Fibroblast of lung (primary cell): ENCODE measurements around the gene PFDN6. TPM values are rescaled to one million over a fixed set of nuclear protein-coding genes. Genes with fewer than 3 reads are reported as not detected.

Source experiments
- DNase-seq, 2 donors: peaks; one replicate each; pipeline versions ENCODE4 v3.0.0 to v3.0.0-alpha.2; 2010; ENCODE audit warnings: low read depth in 2 of 2
- H2AFZ ChIP-seq: 2 replicates; pipeline ENCODE4 v1.5.1; 2012; ENCODE audit warnings: low read length, control low read depth, inconsistent platforms
- H3K27ac ChIP-seq: 2 replicates; pipeline ENCODE4 v1.5.1; 2011; ENCODE audit warnings: low read length, control low read depth; ENCODE audit not compliant: insufficient read depth
- H3K27me3 ChIP-seq: 2 replicates; pipeline ENCODE4 v1.5.1; 2011; ENCODE audit warnings: mild to moderate bottlenecking, low read length; ENCODE audit not compliant: control insufficient read depth, insufficient read depth
- H3K36me3 ChIP-seq: 2 replicates; pipeline ENCODE4 v1.5.1; 2011; ENCODE audit warnings: low read length; ENCODE audit not compliant: control insufficient read depth, insufficient read depth
- H3K4me1 ChIP-seq: 2 replicates; pipeline ENCODE4 v1.5.1; 2011; ENCODE audit warnings: low read length; ENCODE audit not compliant: control insufficient read depth, insufficient read depth; ENCODE audit errors: extremely low read depth
- H3K4me2 ChIP-seq: 2 replicates; pipeline ENCODE4 v1.5.1; 2011; ENCODE audit warnings: low read length, control low read depth; ENCODE audit not compliant: insufficient read depth; ENCODE audit errors: extremely low read depth
- H3K4me3 ChIP-seq, 4 experiments: fragments of 200-600 bp in 1 of 4; sonication (generic) in 1 of 4; replicated peaks in 1 of 4; 2 replicates each; pipeline ENCODE4 v1.5.1; 2011 to 2016; ENCODE audit warnings: low read length in 4 of 4, low read depth in 3 of 4, mild to moderate bottlenecking in 3 of 4, control low read depth in 2 of 4, inconsistent platforms in 1 of 4, mixed read lengths in 1 of 4; ENCODE audit not compliant: insufficient read depth in 1 of 4; ENCODE audit errors: control extremely low read depth in 1 of 4
- H3K79me2 ChIP-seq: 2 replicates; pipeline ENCODE4 v1.5.1; 2012; ENCODE audit warnings: mild to moderate bottlenecking, low read length, inconsistent platforms; ENCODE audit not compliant: control insufficient read depth, insufficient read depth
- H3K9ac ChIP-seq: 2 replicates; pipeline ENCODE4 v1.5.1; 2011; ENCODE audit warnings: mild to moderate bottlenecking, low read length, control low read depth; ENCODE audit not compliant: insufficient read depth
- H3K9me3 ChIP-seq: 2 replicates; pipeline ENCODE4 v1.5.1; 2012; ENCODE audit warnings: low read depth, low read length; ENCODE audit not compliant: control insufficient read depth, insufficient read depth
- H4K20me1 ChIP-seq: 2 replicates; pipeline ENCODE4 v1.5.1; 2011; ENCODE audit warnings: low read length; ENCODE audit not compliant: control insufficient read depth, insufficient read depth; ENCODE audit errors: extremely low read depth
- EZH2 ChIP-seq: IDR thresholded peaks from 2 replicates; pipeline ENCODE4 v1.5.1; 2012; ENCODE audit warnings: low read length, control low read depth, mild to moderate bottlenecking; ENCODE audit errors: missing control alignments
- polyA plus RNA-seq, 2 donors: library from polyadenylated mRNA; depleted of rRNA in 1 of 2; stranded (reverse) in 1 of 2; unstranded in 1 of 2; fragments of >200 nt; gene quantifications; 2 replicates each; pipeline ENCODE4 v1.2.1, GENCODE V29; 2011 to 2012; ENCODE audit warnings: missing spikeins in 1 of 2
- total RNA-seq: library from RNA; depleted of rRNA; stranded (reverse); fragments of >200 nt; gene quantifications from 2 replicates; pipeline ENCODE4 v1.2.1, GENCODE V29; 2014
- TF ChIP-seq, protein P1 (sequence below), 2 donors: IDR thresholded peaks in 1 of 2; conservative IDR thresholded peaks in 1 of 2; 1 replicate in 1 of 2; 2 replicates in 1 of 2; pipeline ENCODE4 v1.5.1; 2011 to 2012; ENCODE audit warnings: low read length in 2 of 2, control low read depth in 1 of 2, inconsistent platforms in 1 of 2, low read depth in 1 of 2, mild to moderate bottlenecking in 1 of 2

The PFDN6 gene
- total and polyA plus RNA-seq, 2 donors (not counting 1 experiment from before 2014, with no cell fraction given): 39.8 to 46.7 TPM

DNA sequence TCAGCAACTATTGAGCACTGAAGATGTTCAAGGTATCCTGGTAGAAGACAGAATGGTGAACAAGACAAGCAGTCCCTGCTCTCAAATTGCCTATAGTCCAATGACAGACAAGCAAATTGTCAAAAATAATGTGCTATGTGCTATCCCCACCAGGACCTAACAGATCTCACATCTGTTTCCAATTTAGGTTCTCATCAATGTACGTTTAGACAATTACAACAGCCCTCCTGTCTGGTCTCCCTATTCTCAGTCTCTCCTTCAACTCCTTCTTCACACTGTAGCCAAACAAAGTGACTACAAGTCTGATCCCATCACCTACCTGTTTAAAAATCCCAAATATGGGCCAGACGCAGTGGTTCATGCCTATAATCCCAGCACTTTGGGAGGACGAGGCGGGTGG lies 17.0 kb downstream of the PFDN6 start:
- Histone ChIP-seq H3K79me2 (peaks cover 20% of the 10 kb centered on the region), H3K4me1 (no peaks in the 10 kb centered on the region), H2AFZ (no peak overlapping the region), H3K9me3 (no peaks in the 10 kb centered on the region), H3K9ac (no peak overlapping the region), H4K20me1 (no peaks in the 10 kb centered on the region), H3K4me3 (no peak overlapping the region), H3K27me3 (no peaks in the 10 kb centered on the region), H3K4me2 (no peak overlapping the region), H3K27ac (no peak overlapping the region), H3K36me3 (peaks cover 17% of the 10 kb centered on the region)
- no peak for TF ChIP-seq EZH2
- TF ChIP-seq, protein P1, sequence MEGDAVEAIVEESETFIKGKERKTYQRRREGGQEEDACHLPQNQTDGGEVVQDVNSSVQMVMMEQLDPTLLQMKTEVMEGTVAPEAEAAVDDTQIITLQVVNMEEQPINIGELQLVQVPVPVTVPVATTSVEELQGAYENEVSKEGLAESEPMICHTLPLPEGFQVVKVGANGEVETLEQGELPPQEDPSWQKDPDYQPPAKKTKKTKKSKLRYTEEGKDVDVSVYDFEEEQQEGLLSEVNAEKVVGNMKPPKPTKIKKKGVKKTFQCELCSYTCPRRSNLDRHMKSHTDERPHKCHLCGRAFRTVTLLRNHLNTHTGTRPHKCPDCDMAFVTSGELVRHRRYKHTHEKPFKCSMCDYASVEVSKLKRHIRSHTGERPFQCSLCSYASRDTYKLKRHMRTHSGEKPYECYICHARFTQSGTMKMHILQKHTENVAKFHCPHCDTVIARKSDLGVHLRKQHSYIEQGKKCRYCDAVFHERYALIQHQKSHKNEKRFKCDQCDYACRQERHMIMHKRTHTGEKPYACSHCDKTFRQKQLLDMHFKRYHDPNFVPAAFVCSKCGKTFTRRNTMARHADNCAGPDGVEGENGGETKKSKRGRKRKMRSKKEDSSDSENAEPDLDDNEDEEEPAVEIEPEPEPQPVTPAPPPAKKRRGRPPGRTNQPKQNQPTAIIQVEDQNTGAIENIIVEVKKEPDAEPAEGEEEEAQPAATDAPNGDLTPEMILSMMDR (conservative IDR thresholded peaks at IDR 0.05 in 1 of 2, IDR thresholded peaks at IDR 0.05 in 1 of 2; ENCODE audit: low read depth in 1 of 2, low read length in 2 of 2): no peak
- DNase-seq: no peak

DNA sequence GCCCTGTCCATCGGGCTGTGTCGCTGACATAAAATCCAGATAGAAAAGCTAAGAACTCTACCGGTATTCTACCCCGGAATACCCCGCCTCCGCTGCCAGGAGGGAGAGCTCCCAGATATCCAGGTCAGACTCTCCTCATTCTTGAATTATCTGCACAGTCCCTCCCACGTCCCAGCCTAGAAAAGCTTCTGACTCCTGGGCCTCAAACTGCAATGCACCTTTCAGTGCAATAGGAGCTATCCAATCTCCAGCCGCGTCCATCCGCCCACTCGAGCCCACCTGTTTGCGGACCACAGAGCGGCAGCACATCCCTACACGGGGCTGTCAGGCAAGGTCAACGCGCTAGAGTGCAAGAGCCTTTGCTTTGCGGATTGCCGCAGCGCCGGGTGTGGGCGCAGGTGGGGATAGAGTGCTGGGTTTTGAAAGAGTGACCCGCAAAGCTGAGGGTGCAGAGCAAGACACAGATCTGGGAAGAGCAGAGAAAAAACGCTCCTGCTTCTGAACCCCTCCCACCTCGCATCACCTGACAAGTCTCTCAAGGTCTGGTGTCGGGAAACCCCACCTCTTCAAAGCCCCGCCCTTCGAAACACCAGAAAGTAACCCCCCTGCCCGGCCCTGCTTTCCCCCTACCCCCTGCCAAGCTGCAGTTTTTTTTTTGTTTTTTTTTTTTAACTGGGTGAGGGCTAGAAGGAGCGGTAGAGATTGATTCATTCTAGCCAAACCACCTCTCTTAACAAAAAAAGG lies 23.1 kb downstream of the PFDN6 start:
- DNase-seq: peak; percentile 57 to 80
- H3K4me1 ChIP-seq: peaks cover 9% of the 10 kb centered on the region
- peaks cover 5% of the 10 kb centered on the region for H3K36me3 ChIP-seq
- H3K9me3 ChIP-seq: no peaks in the 10 kb centered on the region
- peaks cover 34% of the 10 kb centered on the region for H3K79me2 ChIP-seq
- no peaks in the 10 kb centered on the region for H3K27me3 ChIP-seq
- peak overlapping the region; percentile 98 for H3K27ac ChIP-seq
- no peaks in the 10 kb centered on the region for H4K20me1 ChIP-seq
- H3K4me2 ChIP-seq: peak overlapping the region; percentile 82
- H3K4me3 ChIP-seq: peak overlapping the region; percentile 70 to 97 (median 89)
- no peak overlapping the region for H2AFZ ChIP-seq
- TF ChIP-seq EZH2: no peak
- TF ChIP-seq, protein P1 (conservative IDR thresholded peaks at IDR 0.05 in 1 of 2, IDR thresholded peaks at IDR 0.05 in 1 of 2; ENCODE audit: low read depth in 1 of 2, low read length in 2 of 2): peak in 1 of 2 donors; percentile 6
- peak overlapping the region; percentile 96 for H3K9ac ChIP-seq

DNA sequence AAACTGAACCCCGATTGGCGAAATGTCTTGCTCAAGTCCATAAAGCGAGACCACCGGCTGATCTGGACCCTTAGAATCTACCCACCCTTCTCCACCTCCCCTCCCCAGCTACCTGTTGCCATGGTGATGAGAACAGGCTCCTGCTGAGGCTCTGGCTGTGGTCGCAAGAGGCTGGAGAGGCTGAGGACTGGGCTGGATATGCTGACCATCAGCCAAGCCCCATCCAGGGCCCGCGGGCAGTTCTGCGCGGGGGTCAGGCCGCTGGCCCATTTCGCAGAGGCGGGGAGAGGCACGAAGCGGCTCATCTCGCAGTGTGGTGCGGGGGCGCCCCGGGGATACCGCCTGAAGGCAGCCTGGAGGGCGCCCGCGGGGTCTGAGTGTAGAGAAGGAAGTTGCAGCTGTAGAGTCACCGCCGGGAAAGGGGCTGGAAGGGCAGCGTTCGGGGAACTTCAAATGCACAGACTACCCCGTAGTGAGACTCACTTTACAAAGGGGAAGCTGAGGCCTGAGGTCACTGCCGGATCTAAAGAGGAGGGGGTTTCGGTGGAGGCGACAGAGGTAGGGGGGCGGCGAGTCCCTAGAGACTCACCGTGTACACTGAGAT lies 23.8 kb downstream of the PFDN6 start:
- Histone ChIP-seq H3K9ac (peak overlapping the region; percentile 96), H3K27ac (peak overlapping the region; percentile 98), H3K9me3 (no peaks in the 10 kb centered on the region), H4K20me1 (no peaks in the 10 kb centered on the region), H3K79me2 (peaks cover 34% of the 10 kb centered on the region), H3K4me1 (peaks cover 9% of the 10 kb centered on the region), H3K27me3 (no peaks in the 10 kb centered on the region), H3K4me2 (peak overlapping the region; percentile 82), H3K4me3 (peak overlapping the region; percentile 70 to 97 (median 89)), H2AFZ (no peak overlapping the region), H3K36me3 (peaks cover 5% of the 10 kb centered on the region)
- peak; percentile 27 to 36 for DNase-seq
- no peak for TF ChIP-seq EZH2
- TF ChIP-seq, protein P1 (conservative IDR thresholded peaks at IDR 0.05 in 1 of 2, IDR thresholded peaks at IDR 0.05 in 1 of 2; ENCODE audit: low read depth in 1 of 2, low read length in 2 of 2): no peak
